Measurements from ENCODE around the gene TRABD.

GRCh38 chr22:50197000-50197800 is 11.5 kb downstream of the TRABD start:
- TF ChIP-seq POLR2AphosphoS5 (IDR thresholded peaks at IDR 0.05; ENCODE audit: low read depth, low read length): no peak; the same call in 1 of the 2 replicates
- no peak for TF ChIP-seq REST (IDR thresholded peaks at IDR 0.05; ENCODE audit: insufficient read depth in 1 of 2, low read depth in 2 of 2, low read length in 2 of 2)
- TF ChIP-seq TAF1 (IDR thresholded peaks at IDR 0.05; ENCODE audit: borderline replicate concordance, insufficient read depth, low read length): no peak
- TF ChIP-seq FOXP2 (optimal IDR thresholded peaks at IDR 0.05; ENCODE audit: borderline replicate concordance, extremely low read depth, extremely low read length, insufficient read depth): no peak
- no peak for TF ChIP-seq SIN3A (IDR thresholded peaks at IDR 0.05; ENCODE audit: borderline replicate concordance, insufficient read depth, low read length)
